Motor neuron (in vitro differentiated cells): Measurements from ENCODE around the gene ZNF423. TPM values are rescaled to one million over a fixed set of nuclear protein-coding genes. Genes with fewer than 3 reads are reported as not detected.

Experiments used
- ATAC-seq, 8 experiments: fragments of 200-7000 bp; cut with Tn5 transposase; replicated peaks in 6 of 8; 2 replicates each; pipeline ENCODE4 v1.8.0; 2021; ENCODE audit warnings: mild to moderate bottlenecking in 8 of 8, moderate library complexity in 8 of 8
- H3K27ac ChIP-seq, 2 donors: fragments of 250-450 bp; sonication (Bioruptor Pico); 2 replicates each; pipeline ENCODE4 v1.9.0; 2021; ENCODE audit warnings: antibody characterized with exemption in 2 of 2, mild to moderate bottlenecking in 2 of 2, moderate library complexity in 1 of 2
- H3K4me1 ChIP-seq, 2 donors: fragments of 250-450 bp; sonication (Bioruptor Pico); replicated peaks in 1 of 2; 2 replicates each; pipeline ENCODE4 v1.6.1; 2021; ENCODE audit warnings: antibody characterized with exemption in 2 of 2, mild to moderate bottlenecking in 2 of 2, moderate library complexity in 1 of 2
- H3K4me3 ChIP-seq, 5 donors: fragments of 250-450 bp; sonication (Bioruptor Pico); 2 replicates each; pipeline ENCODE4 v1.9.0; 2021; ENCODE audit warnings: antibody characterized with exemption in 5 of 5, mild to moderate bottlenecking in 5 of 5, moderate library complexity in 4 of 5
- WGBS, 10 experiments: fragments of 450-650 bp; shearing (Covaris generic); methylation state at CpG; one replicate each; pipeline ENCODE4 v1.0.0; 2022; 5-methylcytosine and 5-hydroxymethylcytosine counted together
- in situ Hi-C, 9 experiments: fragments of 400-800 bp; cut with MboI; loops; one replicate each; pipeline ENCODE4 v1.15.0; 2021; ENCODE audit warnings: low sequenced_read_pairs in 9 of 9, low pct_unique_long_range_greater_than_20kb in 2 of 9; ENCODE audit not compliant: unreplicated experiment in 9 of 9
- total RNA-seq, 8 experiments: library from RNA; unstranded; fragments of 300-600 nt; gene quantifications; 2 replicates each; pipeline versions ENCODE4 v1.2.3 to v1.2.4, GENCODE V29; 2022

Gene ZNF423
- total RNA-seq, result 10 to 100 TPM in 6 of 8 experiments, 1 to 10 TPM in 2; 1.1 to 31.2 (median 19.0) TPM

GRCh38 chr16:49855822-49856671, at the start of gene ZNF423:
Gene ZNF423, minus strand, starts transcription at chr16:49856112. Its CDS starts 338 bp downstream, at chr16:49855774.
- in situ Hi-C loops, result loop anchor here in 1 of 9 experiments (25.0 kb wide), 1 partner anchor 319 kb away; no protein-coding TSS in a partner anchor
- H3K4me1 ChIP-seq, result peaks cover 39 to 44% of the 10 kb centered on the region in 2 donors
- WGBS, 10 experiments, result no CpG with 5 or more reads among the region's 70 CpGs
- peak within 1 kb of the TSS; percentile 65 to 97 (median 71) for H3K4me3 ChIP-seq
- peak within 1 kb of the TSS; percentile 93 to 94 for H3K27ac ChIP-seq
- peak in 7 of 8 experiments; percentile 1 to 7 (median 5) for ATAC-seq

GRCh38 chr16:49904348-49905062, 48.6 kb upstream of the ZNF423 start:
- Histone ChIP-seq H3K4me3 (no peak overlapping the region), H3K4me1 (peaks cover 0 to 3% of the 10 kb centered on the region in 2 donors), H3K27ac (no peak overlapping the region)
- in situ Hi-C loops, result loop anchor here in 6 of 9 experiments (25.0 kb wide), 1 partner anchor 492 kb away; no protein-coding TSS in a partner anchor
- peak in 4 of 8 experiments; percentile 14 to 85 (median 76) for ATAC-seq
- 0 to 100% (median 76%) methylated on average over 1 to 9 of the region's 9 CpGs; no CpG with 5 or more reads in 1 of the 10 experiments for WGBS, 10 experiments

DNA sequence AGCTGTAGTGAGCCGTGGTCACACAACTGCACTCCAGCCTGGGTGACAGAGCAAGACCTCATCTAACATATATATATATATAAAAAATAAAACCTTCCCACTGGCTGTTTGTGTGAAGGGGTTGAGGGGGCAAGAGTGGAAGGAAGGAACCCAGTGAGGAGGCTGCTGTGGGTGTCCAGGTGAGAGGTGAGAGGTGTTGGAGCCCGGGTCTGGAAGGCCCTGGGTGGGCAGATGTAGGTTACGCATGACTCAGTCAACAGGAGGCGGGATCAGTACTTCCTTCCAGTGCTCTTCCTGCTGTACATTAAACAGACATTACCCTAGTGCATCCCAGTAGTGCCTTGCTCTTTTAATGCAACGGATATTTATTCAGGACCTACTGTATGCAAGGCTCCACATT, 47.0 kb upstream of the ZNF423 start:
- no peak for ATAC-seq
- no peak overlapping the region for H3K4me3 ChIP-seq
- peaks cover 0 to 5% of the 10 kb centered on the region in 2 donors for H3K4me1 ChIP-seq
- H3K27ac ChIP-seq, result no peak overlapping the region
- in situ Hi-C loops, result loop anchor here in 6 of 9 experiments (25.0 kb wide), 1 partner anchor 491 kb away; no protein-coding TSS in a partner anchor
- 80 to 88% methylated on average over 1 to 3 of the region's 5 CpGs; no CpG with 5 or more reads in 8 of the 10 experiments for WGBS, 10 experiments

DNA sequence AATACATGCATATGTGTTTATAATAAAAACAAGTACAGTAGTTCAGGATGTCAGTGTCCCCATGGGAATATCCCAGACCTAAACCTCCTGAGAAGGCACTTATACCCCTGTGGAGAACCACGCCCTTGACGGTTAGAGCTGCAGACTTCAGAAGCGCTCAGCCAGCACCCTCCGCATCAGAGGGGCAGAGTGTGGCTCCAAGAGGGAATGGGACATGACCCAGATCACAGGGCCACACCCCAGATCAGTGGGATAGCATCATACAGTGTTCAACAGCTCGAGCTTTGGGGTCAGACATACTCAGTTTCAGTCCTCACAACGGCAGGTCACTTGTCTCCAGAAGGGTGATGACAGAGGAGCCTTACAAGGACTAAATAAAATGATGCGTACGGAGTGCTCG, 45.8 kb upstream of the ZNF423 start:
- Histone ChIP-seq H3K4me1 (peaks cover 0 to 5% of the 10 kb centered on the region in 2 donors), H3K4me3 (no peak overlapping the region), H3K27ac (no peak overlapping the region)
- WGBS, 10 experiments, result 30 to 100% (median 87%) methylated on average over 2 to 7 of the region's 9 CpGs; no CpG with 5 or more reads in 3 of the 10 experiments
- ATAC-seq, result no peak
- in situ Hi-C loops, result loop anchor here in 6 of 9 experiments (25.0 kb wide), 1 partner anchor 489 kb away; no protein-coding TSS in a partner anchor

GRCh38 chr16:49900875-49901274, 45.0 kb upstream of the ZNF423 start:
- 87 to 100% (median 100%) methylated on average over 1 to 3 of the region's 7 CpGs; no CpG with 5 or more reads in 7 of the 10 experiments for WGBS, 10 experiments
- Histone ChIP-seq H3K4me3 (no peak overlapping the region), H3K27ac (no peak overlapping the region), H3K4me1 (peaks cover 0 to 5% of the 10 kb centered on the region in 2 donors)
- no peak for ATAC-seq
- in situ Hi-C loops, result loop anchor here in 6 of 9 experiments (25.0 kb wide), 1 partner anchor 489 kb away; no protein-coding TSS in a partner anchor

- Histone ChIP-seq H3K4me1 (peaks cover 0 to 5% of the 10 kb centered on the region in 2 donors), H3K4me3 (no peak overlapping the region), H3K27ac (no peak overlapping the region)
- ATAC-seq, result no peak
- in situ Hi-C loops, result loop anchor here in 6 of 9 experiments (25.0 kb wide), 1 partner anchor 488 kb away; no protein-coding TSS in a partner anchor
- WGBS, 10 experiments, result 27 to 100% (median 66%) methylated on average over 1 to 2 of the region's 8 CpGs; no CpG with 5 or more reads in 5 of the 10 experiments
Observed at GRCh38 chr16:49899991-49900695, 44.2 kb upstream of the ZNF423 start.

DNA sequence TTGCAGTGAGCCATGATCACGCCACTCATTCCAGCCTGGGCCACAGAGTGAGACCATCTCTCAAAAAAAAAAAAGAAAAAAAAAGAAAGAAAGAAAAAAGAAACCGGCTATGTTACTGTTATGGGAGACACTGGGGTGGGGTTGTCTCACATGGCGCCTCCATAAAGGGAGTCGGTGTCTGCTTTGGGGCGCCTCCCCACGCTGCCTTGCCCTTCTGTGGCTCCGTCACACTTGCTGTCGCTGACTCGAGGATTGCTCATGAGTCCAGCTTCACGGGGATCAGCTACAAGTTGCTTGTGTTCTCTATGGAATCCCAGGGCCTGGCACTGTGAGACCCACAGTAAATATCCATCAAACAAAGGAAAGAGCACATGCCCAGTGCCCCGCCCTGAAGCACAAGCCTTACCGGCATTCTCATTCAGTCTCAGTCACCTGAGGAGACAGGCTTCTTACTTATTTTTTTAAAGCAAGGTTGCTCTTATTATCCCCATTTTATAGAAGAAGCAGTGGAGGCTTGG, 40.6 kb upstream of the ZNF423 start:
- Histone ChIP-seq H3K27ac (no peak overlapping the region), H3K4me3 (no peak overlapping the region), H3K4me1 (peaks cover 0 to 5% of the 10 kb centered on the region in 2 donors)
- peak in 2 of 8 experiments; percentile 50 to 79 for ATAC-seq
- in situ Hi-C loops, result no loop called here
- 36 to 100% (median 71%) methylated on average over 1 to 8 of the region's 12 CpGs; no CpG with 5 or more reads in 4 of the 10 experiments for WGBS, 10 experiments

GRCh38 chr16:49890876-49891275, 35.0 kb upstream of the ZNF423 start:
- in situ Hi-C loops, result no loop called here
- no peak overlapping the region for H3K27ac ChIP-seq
- no peak overlapping the region for H3K4me3 ChIP-seq
- H3K4me1 ChIP-seq, result no peaks in the 10 kb centered on the region
- ATAC-seq, result peak in 3 of 8 experiments; percentile 32 to 94 (median 85)
- WGBS, 10 experiments, result 40 to 100% (median 67%) methylated on average over 1 to 2 of the region's 5 CpGs; no CpG with 5 or more reads in 3 of the 10 experiments

DNA sequence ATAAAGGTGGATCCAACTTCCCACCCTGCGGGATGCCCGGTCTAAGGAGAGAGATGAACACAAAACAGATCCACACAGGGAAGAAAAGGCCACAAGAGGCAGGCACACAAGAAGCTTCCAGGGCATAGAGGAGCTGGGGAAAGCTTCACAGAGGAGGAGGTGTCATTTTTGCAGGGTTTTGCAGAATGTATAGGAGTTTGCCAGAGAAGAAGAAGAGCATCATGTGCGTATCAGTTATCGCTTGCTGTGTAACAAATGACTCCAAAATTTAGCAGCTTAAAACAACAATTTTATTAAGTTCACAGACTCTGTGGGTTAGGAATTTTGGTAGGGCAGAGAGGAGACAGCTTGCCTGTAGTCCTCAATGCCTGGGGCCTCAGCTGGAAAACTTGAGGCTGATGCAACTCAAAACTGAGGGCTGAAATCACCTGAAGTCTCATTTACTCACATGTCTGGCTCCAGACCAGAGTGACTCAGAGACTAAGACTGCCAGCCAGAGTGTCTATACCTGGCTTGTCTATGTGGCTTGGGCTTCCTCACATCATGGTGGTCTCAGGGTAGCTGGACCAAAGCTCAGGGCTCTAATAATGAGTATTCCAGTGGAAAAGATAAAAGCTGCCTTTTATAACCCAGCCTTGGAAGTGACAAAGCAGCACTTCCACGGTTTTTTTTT, 33.9 kb upstream of the ZNF423 start:
- ATAC-seq, result no peak
- Histone ChIP-seq H3K4me1 (peaks cover 3 to 6% of the 10 kb centered on the region in 2 donors), H3K27ac (no peak overlapping the region), H3K4me3 (no peak overlapping the region)
- WGBS, 10 experiments, result 14 to 100% (median 88%) methylated on average over 1 to 5 of the region's 5 CpGs; no CpG with 5 or more reads in 2 of the 10 experiments
- in situ Hi-C loops, result no loop called here

GRCh38 chr16:49886554-49887094, 30.7 kb upstream of the ZNF423 start:
- Histone ChIP-seq H3K4me3 (no peak overlapping the region), H3K27ac (no peak overlapping the region), H3K4me1 (peaks cover 12 to 25% of the 10 kb centered on the region in 2 donors)
- WGBS, 10 experiments, result 15 to 97% (median 70%) methylated on average over 1 to 6 of the region's 9 CpGs; no CpG with 5 or more reads in 1 of the 10 experiments
- in situ Hi-C loops, result no loop called here
- no peak for ATAC-seq
